Adipose tissue (tissue), 3 donors: ENCODE results near the gene DOCK1. TPM values are rescaled to one million over a fixed set of nuclear protein-coding genes. Genes with fewer than 3 reads are reported as not detected.

ENCODE experiments used
- H3K27ac ChIP-seq: one replicate; pipeline ENCODE4 v1.5.1; 2013; ENCODE audit warnings: low read depth, low read length
- WGBS, 3 donors: extraction: QIAGEN DNeasy Blood & Tissue Kit; methylation state at CpG; one replicate each; pipeline ENCODE4 v1.1.7; 2013; 5-methylcytosine and 5-hydroxymethylcytosine counted together
- polyA plus RNA-seq, 3 donors: library from polyadenylated mRNA; stranded (reverse); fragments of 200-250 nt; gene quantifications; one replicate each; pipeline ENCODE4 v1.2.3, GENCODE V29; 2013
- donor health status: healthy with polysubstance abuse.
- donor health status: Bipolar disorder and iron deficiency.
- donor health status: healthy.

DOCK1 gene
- polyA plus RNA-seq, 3 donors: 9.5 to 21.6 (median 21.5) TPM

- 85 to 90% (median 88%) methylated on average over 24 of the region's 24 CpGs for WGBS, 3 donors
- no peak overlapping the region for H3K27ac ChIP-seq
Measured at GRCh38 chr10:126917975-126918908, 13.0 kb downstream of the DOCK1 start.

- 65 to 80% (median 66%) methylated on average over 13 of the region's 13 CpGs for WGBS, 3 donors
- no peak overlapping the region for H3K27ac ChIP-seq
Measured at GRCh38 chr10:126919426-126919825, 14.2 kb downstream of the DOCK1 start.

GRCh38 chr10:126921162-126921561 is 15.9 kb downstream of the DOCK1 start:
- 92 to 98% (median 96%) methylated on average over 4 of the region's 4 CpGs for WGBS, 3 donors
- H3K27ac ChIP-seq: no peak overlapping the region

- 79 to 95% (median 92%) methylated on average over 3 to 4 of the region's 4 CpGs for WGBS, 3 donors
- no peak overlapping the region for H3K27ac ChIP-seq
Measured at GRCh38 chr10:126921974-126922525, 16.8 kb downstream of the DOCK1 start.

GRCh38 chr10:126924180-126924914 is 19.1 kb downstream of the DOCK1 start:
- 46 to 57% (median 53%) methylated on average over 6 of the region's 6 CpGs for WGBS, 3 donors

GRCh38 chr10:126924915-126925300 is 19.7 kb downstream of the DOCK1 start:
- no peak overlapping the region for H3K27ac ChIP-seq
- 57 to 66% (median 57%) methylated on average over 3 of the region's 3 CpGs for WGBS, 3 donors

More at GRCh38 chr10:126924180-126924914, 19.1 kb downstream of the DOCK1 start:
- no peak overlapping the region for H3K27ac ChIP-seq

GRCh38 chr10:126926568-126926967 is 21.3 kb downstream of the DOCK1 start:
- 78 to 88% (median 88%) methylated on average over 8 of the region's 8 CpGs for WGBS, 3 donors
- H3K27ac ChIP-seq: no peak overlapping the region

- no peak overlapping the region for H3K27ac ChIP-seq
- 93 to 97% (median 94%) methylated on average over 13 of the region's 13 CpGs for WGBS, 3 donors
Measured at GRCh38 chr10:126927799-126928198, 22.6 kb downstream of the DOCK1 start.

GRCh38 chr10:126928274-126928673 is 23.0 kb downstream of the DOCK1 start:
- WGBS, 3 donors: 72 to 90% (median 82%) methylated on average over 7 of the region's 7 CpGs
- no peak overlapping the region for H3K27ac ChIP-seq

- H3K27ac ChIP-seq: no peak overlapping the region
- WGBS, 3 donors: 90 to 95% (median 91%) methylated on average over 8 of the region's 8 CpGs
Measured at GRCh38 chr10:126929391-126929790, 24.2 kb downstream of the DOCK1 start.

GRCh38 chr10:126930131-126930882 is 25.1 kb downstream of the DOCK1 start:
- no peak overlapping the region for H3K27ac ChIP-seq
- 78 to 85% (median 82%) methylated on average over 17 of the region's 17 CpGs for WGBS, 3 donors

- H3K27ac ChIP-seq: no peak overlapping the region
- 53 to 68% (median 57%) methylated on average over 11 of the region's 11 CpGs for WGBS, 3 donors
Measured at GRCh38 chr10:126930883-126931503, 25.8 kb downstream of the DOCK1 start.

- no peak overlapping the region for H3K27ac ChIP-seq
- 54 to 63% (median 60%) methylated on average over 7 of the region's 7 CpGs for WGBS, 3 donors
Measured at GRCh38 chr10:126931544-126931943, 26.3 kb downstream of the DOCK1 start.

GRCh38 chr10:126932516-126932915 is 27.3 kb downstream of the DOCK1 start:
- 89 to 96% (median 94%) methylated on average over 11 of the region's 11 CpGs for WGBS, 3 donors
- no peak overlapping the region for H3K27ac ChIP-seq

GRCh38 chr10:126933116-126933515 is 27.9 kb downstream of the DOCK1 start:
- H3K27ac ChIP-seq: no peak overlapping the region
- WGBS, 3 donors: 77% methylated on average over 4 of the region's 4 CpGs

GRCh38 chr10:126935263-126935946 is 30.2 kb downstream of the DOCK1 start:
- WGBS, 3 donors: 53 to 60% (median 56%) methylated on average over 5 of the region's 5 CpGs
- no peak overlapping the region for H3K27ac ChIP-seq

GRCh38 chr10:126937026-126937425 is 31.8 kb downstream of the DOCK1 start:
- 77 to 80% (median 78%) methylated on average over 3 of the region's 3 CpGs for WGBS, 3 donors
- no peak overlapping the region for H3K27ac ChIP-seq
